SKM-1 treated with dmso at 0.1 percent for 144 hours (cell line): ENCODE measurements around the gene PLEKHD1.

Experiments used
- DNase-seq: peaks from one replicate; lab custom pipeline; 2025; ENCODE audit not compliant: unreplicated experiment; lab: John Stamatoyannopoulos, UW

Gene PLEKHD1

GRCh38 chr14:69547701-69548348, 63.3 kb downstream of the PLEKHD1 start:
- DNase-seq: no peak

GRCh38 chr14:69548566-69548965, 64.0 kb downstream of the PLEKHD1 start:
- DNase-seq: no peak

GRCh38 chr14:69551511-69551910, 67.0 kb downstream of the PLEKHD1 start:
- DNase-seq: no peak

GRCh38 chr14:69553252-69553651, 68.7 kb downstream of the PLEKHD1 start:
- DNase-seq: no peak

GRCh38 chr14:69554500-69554899, 70.0 kb downstream of the PLEKHD1 start:
- no peak for DNase-seq

- DNase-seq: no peak
Measured at GRCh38 chr14:69558774-69559173, 74.2 kb downstream of the PLEKHD1 start.

- DNase-seq: no peak
Measured at GRCh38 chr14:69559581-69560011, 75.1 kb downstream of the PLEKHD1 start.

GRCh38 chr14:69560826-69561225, 76.3 kb downstream of the PLEKHD1 start:
- DNase-seq: no peak

- no peak for DNase-seq
Measured at GRCh38 chr14:69561893-69562292, 77.4 kb downstream of the PLEKHD1 start.

- no peak for DNase-seq
Measured at GRCh38 chr14:69567563-69567962, 83.0 kb downstream of the PLEKHD1 start.

- DNase-seq: no peak
Measured at GRCh38 chr14:69569859-69570258, 85.3 kb downstream of the PLEKHD1 start.

GRCh38 chr14:69570836-69571330, 86.4 kb downstream of the PLEKHD1 start:
- no peak for DNase-seq

- DNase-seq: no peak
Measured at GRCh38 chr14:69571449-69572029, 87.0 kb downstream of the PLEKHD1 start.

- DNase-seq: no peak
Measured at GRCh38 chr14:69572030-69572840, 87.7 kb downstream of the PLEKHD1 start.

GRCh38 chr14:69572841-69573135, 88.3 kb downstream of the PLEKHD1 start:
- DNase-seq: no peak

GRCh38 chr14:69573205-69573830, 88.8 kb downstream of the PLEKHD1 start:
- no peak for DNase-seq

GRCh38 chr14:69573831-69574262, 89.3 kb downstream of the PLEKHD1 start:
- DNase-seq: no peak

GRCh38 chr14:69574263-69574953, 89.9 kb downstream of the PLEKHD1 start, which contains the start of gene CCDC177:
TSS of gene CCDC177 (minus strand) at chr14:69574871. CDS start at chr14:69573622, 1,249 bp downstream.
- no peak for DNase-seq

- no peak for DNase-seq
Measured at GRCh38 chr14:69574954-69575295, 90.4 kb downstream of the PLEKHD1 start.

- no peak for DNase-seq
Measured at GRCh38 chr14:69579476-69579875, 94.9 kb downstream of the PLEKHD1 start.

- DNase-seq: no peak
Measured at GRCh38 chr14:69580009-69580577, 95.6 kb downstream of the PLEKHD1 start.
